ENCODE results near the gene ZNF518A. TPM values are rescaled to one million over a fixed set of nuclear protein-coding genes. Genes with fewer than 3 reads are reported as not detected.
A peak's percentile ranks its signal among the peaks of the same experiment; 100 is the strongest.

ZNF518A gene
- total and polyA plus RNA-seq, 9 of the 15 experiments (the other 6 are each of a cell fraction or from before 2014, with no cell fraction given), result 6.3 to 30.0 (median 17.4) TPM

DNA sequence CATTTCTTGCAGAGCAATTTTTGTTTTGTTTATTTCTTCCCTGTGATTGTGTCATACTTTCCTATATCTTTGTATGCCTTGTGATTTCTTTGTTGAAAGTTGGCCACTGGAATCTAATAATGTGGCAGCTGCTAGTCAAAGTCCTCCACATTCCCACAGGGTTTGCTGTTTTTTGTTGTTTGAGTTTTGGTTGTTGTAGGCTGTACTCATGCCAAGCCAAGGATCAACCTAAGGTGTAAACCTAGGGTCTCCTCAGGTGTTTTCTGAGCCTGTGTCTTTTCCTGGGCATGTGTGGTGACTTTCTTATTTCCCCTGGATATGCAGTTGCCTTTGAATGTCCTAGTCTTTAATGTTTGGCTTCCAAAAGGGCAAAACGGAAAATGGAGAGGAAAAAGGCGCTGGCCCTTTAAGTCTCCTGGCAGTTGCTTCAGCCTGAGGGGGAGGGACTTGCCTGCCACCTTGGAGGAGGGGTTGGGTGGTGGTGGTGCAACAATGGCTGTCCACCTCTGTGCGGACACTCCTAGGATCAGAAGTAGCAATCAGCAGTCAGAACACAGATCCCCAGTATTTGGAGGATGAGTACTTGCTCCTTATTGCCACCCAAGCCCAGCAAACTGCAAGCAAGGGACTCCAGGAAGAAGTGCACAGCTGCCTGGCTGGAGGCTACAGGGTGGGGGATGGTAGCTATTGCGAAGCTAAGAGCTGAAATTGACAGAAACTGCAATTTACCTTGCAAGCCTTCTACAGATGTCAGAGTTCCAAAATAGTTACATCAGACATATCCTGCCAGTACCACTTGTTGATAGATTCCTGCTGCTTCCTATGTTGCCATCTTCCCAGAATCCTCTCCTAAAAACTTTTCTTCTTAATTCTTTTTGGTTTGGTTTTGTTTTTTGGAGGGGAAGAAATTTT is 5.6 kb upstream of the ZNF518A start (continued):
- TF ChIP-seq ZC3H4 (CRISPR knock-in tag; IDR thresholded peaks at IDR 0.05; ENCODE audit: borderline replicate concordance), result no peak
- TF ChIP-seq ZFP36 (IDR thresholded peaks at IDR 0.05; ENCODE audit: low read depth, low read length, partially characterized antibody), result no peak
- TF ChIP-seq, protein P1, sequence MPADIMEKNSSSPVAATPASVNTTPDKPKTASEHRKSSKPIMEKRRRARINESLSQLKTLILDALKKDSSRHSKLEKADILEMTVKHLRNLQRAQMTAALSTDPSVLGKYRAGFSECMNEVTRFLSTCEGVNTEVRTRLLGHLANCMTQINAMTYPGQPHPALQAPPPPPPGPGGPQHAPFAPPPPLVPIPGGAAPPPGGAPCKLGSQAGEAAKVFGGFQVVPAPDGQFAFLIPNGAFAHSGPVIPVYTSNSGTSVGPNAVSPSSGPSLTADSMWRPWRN (IDR thresholded peaks at IDR 0.05; ENCODE audit: low read depth), result no peak
- TF ChIP-seq GTF2F1 (IDR thresholded peaks at IDR 0.05; ENCODE audit: low read depth, low read length), result no peak
- TF ChIP-seq, protein P2, sequence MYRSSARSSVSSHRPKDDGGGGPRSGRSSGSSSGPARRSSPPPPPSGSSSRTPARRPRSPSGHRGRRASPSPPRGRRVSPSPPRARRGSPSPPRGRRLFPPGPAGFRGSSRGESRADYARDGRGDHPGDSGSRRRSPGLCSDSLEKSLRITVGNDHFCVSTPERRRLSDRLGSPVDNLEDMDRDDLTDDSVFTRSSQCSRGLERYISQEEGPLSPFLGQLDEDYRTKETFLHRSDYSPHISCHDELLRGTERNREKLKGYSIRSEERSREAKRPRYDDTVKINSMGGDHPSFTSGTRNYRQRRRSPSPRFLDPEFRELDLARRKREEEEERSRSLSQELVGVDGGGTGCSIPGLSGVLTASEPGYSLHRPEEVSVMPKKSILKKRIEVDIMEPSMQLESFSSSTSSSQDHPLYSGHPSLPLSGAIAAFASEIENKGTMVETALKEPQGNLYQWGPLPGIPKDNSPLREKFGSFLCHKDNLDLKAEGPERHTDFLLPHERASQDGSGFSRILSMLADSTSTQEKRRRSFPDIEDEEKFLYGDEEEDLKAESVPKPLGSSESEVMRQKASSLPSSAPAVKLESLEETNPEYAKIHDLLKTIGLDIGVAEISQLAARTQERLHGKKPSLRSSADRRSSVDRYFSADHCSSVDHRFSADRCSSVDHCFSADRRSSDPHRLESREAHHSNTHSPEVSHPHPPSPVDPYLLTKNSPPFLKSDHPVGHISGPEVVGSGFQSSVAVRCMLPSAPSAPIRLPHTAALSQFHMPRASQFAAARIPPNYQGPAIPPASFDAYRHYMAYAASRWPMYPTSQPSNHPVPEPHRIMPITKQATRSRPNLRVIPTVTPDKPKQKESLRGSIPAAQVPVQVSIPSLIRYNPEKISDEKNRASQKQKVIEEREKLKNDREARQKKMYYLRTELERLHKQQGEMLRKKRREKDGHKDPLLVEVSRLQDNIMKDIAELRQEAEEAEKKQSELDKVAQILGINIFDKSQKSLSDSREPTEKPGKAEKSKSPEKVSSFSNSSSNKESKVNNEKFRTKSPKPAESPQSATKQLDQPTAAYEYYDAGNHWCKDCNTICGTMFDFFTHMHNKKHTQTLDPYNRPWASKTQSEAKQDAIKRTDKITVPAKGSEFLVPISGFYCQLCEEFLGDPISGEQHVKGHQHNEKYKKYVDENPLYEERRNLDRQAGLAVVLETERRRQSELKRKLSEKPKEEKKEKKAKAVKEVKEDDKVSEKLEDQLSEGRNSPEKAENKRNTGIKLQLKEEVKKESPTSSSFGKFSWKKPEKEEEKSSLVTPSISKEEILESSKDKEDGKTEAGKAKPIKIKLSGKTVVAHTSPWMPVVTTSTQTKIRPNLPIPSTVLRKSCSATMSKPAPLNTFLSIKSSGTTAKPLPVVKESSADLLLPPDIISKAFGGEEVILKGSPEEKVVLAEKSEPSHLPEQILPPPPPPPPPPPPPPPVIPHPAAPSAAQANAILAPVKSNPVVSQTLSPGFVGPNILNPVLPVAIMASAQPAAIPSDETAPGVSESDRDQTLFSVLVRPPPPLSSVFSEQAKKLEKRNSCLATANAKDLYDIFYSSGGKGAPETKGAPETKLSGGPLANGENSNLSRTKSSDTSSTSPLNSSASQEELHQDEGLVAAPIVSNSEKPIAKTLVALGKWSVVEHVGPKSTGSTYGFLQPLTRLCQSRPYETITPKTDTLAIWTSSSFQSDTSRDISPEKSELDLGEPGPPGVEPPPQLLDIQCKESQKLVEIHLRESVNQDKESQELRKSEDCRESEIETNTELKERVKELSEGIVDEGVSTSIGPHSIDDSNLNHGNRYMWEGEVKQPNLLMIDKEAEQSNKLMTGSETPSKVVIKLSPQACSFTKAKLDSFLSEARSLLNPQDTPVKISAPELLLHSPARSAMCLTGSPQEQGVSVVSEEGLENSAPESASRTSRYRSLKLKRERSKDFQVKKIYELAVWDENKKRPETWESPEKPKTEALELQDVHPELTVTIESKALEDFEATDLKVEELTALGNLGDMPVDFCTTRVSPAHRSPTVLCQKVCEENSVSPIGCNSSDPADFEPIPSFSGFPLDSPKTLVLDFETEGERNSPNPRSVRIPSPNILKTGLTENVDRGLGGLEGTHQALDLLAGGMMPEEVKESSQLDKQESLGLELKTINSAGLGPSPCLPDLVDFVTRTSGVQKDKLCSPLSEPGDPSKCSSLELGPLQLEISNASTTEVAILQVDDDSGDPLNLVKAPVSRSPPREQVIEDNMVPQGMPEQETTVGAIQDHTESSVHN (IDR thresholded peaks at IDR 0.05; ENCODE audit: borderline replicate concordance in 1 of 2, low read depth in 1 of 2), result no peak
- TF ChIP-seq ZNF217 (CRISPR knock-in tag; IDR thresholded peaks at IDR 0.05), result no peak
- TF ChIP-seq BDP1 (IDR thresholded peaks at IDR 0.05; ENCODE audit: insufficient read depth, insufficient read length), result no peak
- peak in 1 of 2 experiments; percentile 53; a peak in 1 of 4 replicates for TF ChIP-seq FOXK2 (conservative IDR thresholded peaks at IDR 0.05 in 1 of 2, IDR thresholded peaks at IDR 0.05 in 1 of 2; ENCODE audit: low read depth in 2 of 2)
- no peak for TF ChIP-seq ZNF445 (CRISPR knock-in tag; IDR thresholded peaks at IDR 0.05; ENCODE audit: low read depth)
- TF ChIP-seq, protein P3, sequence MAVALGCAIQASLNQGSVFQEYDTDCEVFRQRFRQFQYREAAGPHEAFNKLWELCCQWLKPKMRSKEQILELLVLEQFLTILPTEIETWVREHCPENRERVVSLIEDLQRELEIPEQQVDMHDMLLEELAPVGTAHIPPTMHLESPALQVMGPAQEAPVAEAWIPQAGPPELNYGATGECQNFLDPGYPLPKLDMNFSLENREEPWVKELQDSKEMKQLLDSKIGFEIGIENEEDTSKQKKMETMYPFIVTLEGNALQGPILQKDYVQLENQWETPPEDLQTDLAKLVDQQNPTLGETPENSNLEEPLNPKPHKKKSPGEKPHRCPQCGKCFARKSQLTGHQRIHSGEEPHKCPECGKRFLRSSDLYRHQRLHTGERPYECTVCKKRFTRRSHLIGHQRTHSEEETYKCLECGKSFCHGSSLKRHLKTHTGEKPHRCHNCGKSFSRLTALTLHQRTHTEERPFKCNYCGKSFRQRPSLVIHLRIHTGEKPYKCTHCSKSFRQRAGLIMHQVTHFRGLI (CRISPR knock-in tag; IDR thresholded peaks at IDR 0.05), result no peak
- TF ChIP-seq NR2C1 (IDR thresholded peaks at IDR 0.05), result no peak
- 0 out of 2 replicates have a peak, but pooled peaks have one; percentile 31 for TF ChIP-seq NR2C1 (tag; IDR thresholded peaks at IDR 0.05)
- TF ChIP-seq, protein P4, sequence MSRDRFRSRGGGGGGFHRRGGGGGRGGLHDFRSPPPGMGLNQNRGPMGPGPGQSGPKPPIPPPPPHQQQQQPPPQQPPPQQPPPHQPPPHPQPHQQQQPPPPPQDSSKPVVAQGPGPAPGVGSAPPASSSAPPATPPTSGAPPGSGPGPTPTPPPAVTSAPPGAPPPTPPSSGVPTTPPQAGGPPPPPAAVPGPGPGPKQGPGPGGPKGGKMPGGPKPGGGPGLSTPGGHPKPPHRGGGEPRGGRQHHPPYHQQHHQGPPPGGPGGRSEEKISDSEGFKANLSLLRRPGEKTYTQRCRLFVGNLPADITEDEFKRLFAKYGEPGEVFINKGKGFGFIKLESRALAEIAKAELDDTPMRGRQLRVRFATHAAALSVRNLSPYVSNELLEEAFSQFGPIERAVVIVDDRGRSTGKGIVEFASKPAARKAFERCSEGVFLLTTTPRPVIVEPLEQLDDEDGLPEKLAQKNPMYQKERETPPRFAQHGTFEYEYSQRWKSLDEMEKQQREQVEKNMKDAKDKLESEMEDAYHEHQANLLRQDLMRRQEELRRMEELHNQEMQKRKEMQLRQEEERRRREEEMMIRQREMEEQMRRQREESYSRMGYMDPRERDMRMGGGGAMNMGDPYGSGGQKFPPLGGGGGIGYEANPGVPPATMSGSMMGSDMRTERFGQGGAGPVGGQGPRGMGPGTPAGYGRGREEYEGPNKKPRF (IDR thresholded peaks at IDR 0.05; ENCODE audit: low read depth, low read length), result no peak
- no peak for TF ChIP-seq ESRRB (CRISPR knock-in tag; IDR thresholded peaks at IDR 0.05; ENCODE audit: borderline replicate concordance)
